ENCODE results near the gene CELF5. TPM values are rescaled to one million over a fixed set of nuclear protein-coding genes. Genes with fewer than 3 reads are reported as not detected.
"Not testable (repeated sequence)": the region's sequence is repeated elsewhere in the genome, so short reads cannot be mapped to it uniquely, and the experiment has no call there.

CELF5 gene
- total RNA-seq, 1 donor from 2014 or later = not detected

GRCh38 chr19:3340340-3340739 lies 115.9 kb downstream of the CELF5 start:
- no peak for DNase-seq (ENCODE audit: low read depth)

- DNase-seq (ENCODE audit: low read depth) = no peak
Measured at GRCh38 chr19:3342246-3342645, 117.8 kb downstream of the CELF5 start.

- not testable (repeated sequence) for DNase-seq (ENCODE audit: low read depth)
Measured at GRCh38 chr19:3342962-3343361, 118.5 kb downstream of the CELF5 start.

- peak; percentile 88 for DNase-seq (ENCODE audit: low read depth)
Measured at GRCh38 chr19:3343619-3344502, 119.4 kb downstream of the CELF5 start.

GRCh38 chr19:3344608-3345598 lies 120.4 kb downstream of the CELF5 start:
- no peak for DNase-seq (ENCODE audit: low read depth)

GRCh38 chr19:3345850-3346460 lies 121.5 kb downstream of the CELF5 start:
- no peak for DNase-seq (ENCODE audit: low read depth)

Other genes with a start within 250 kb of the CELF5 start
- not detected in 2 replicates for gene TLE6, start 247.1 kb upstream of the CELF5 start, total RNA-seq
- gene TLE2, start 195.4 kb upstream of the CELF5 start, total RNA-seq = 0.08 TPM in 1 of 2 replicates, not detected in the other
- 295 and 328 TPM in 2 replicates for gene TLE5, start 162.2 kb upstream of the CELF5 start, total RNA-seq
- 52.1 and 54.6 TPM in 2 replicates for gene GNA11, start 130.3 kb upstream of the CELF5 start, total RNA-seq
- 0.05 and 0.47 TPM in 2 replicates for gene GNA15, start 88.6 kb upstream of the CELF5 start, total RNA-seq
- 0.29 TPM in 1 of 2 replicates, not detected in the other for gene S1PR4, start 45.9 kb upstream of the CELF5 start, total RNA-seq
- gene NCLN, start 38.7 kb upstream of the CELF5 start, total RNA-seq = 58.1 and 61.5 TPM in 2 replicates
- 71.4 and 82.9 TPM in 2 replicates for gene NFIC, start 141.9 kb downstream of the CELF5 start, total RNA-seq